ENCODE results near the gene JADE3. TPM values are rescaled to one million over a fixed set of nuclear protein-coding genes. Genes with fewer than 3 reads are reported as not detected.

Gene JADE3
- total RNA-seq, 1 experiment from 2014 or later = 14.3 TPM

DNA sequence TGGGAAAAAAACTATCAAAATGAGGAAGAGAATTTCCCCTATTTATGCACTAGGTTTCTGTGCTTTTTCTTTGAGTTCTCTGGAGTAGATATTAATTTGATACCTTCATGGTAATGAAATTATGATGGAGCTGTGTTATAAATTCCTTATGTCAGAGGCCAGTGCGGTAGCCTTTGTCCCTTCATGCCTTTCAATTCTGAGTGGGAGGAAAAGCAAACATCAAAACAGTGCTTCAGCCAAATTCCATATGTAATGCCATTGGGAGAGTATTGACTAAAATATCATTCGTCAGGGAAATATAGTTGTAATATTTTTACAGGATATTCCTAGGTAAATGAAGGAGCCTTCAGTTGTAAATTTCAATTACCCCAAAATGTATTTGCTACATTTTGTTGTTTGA lies 148.5 kb downstream of the JADE3 start:
- H3K27me3 ChIP-seq (ENCODE audit: insufficient read depth, low read length) = no peaks in the 10 kb centered on the region
- POLR2A ChIA-PET = no interaction called here
- no peaks in the 10 kb centered on the region for H3K36me3 ChIP-seq (ENCODE audit: control insufficient read depth in 1 of 2, insufficient read depth in 2 of 2, low read length in 2 of 2)
- BruUV-seq (replicated peaks) = no TSS peak
- no peak for ATAC-seq
- H4K20me1 ChIP-seq (ENCODE audit: insufficient read depth) = no peaks in the 10 kb centered on the region
- no peak overlapping the region for H3K4me3 ChIP-seq (replicated peaks in 1 of 2; ENCODE audit: low read depth in 1 of 2, low read length in 2 of 2)
- no peak overlapping the region for H3K27ac ChIP-seq (ENCODE audit: low read depth, low read length)
- intact Hi-C loops (cut with micrococcal nuclease) = no loop called here
- H3K9me3 ChIP-seq (ENCODE audit: control insufficient read depth in 1 of 2, insufficient read depth in 1 of 2, low read depth in 1 of 2, low read length in 2 of 2) = no peaks in the 10 kb centered on the region
- H3K9ac ChIP-seq (ENCODE audit: low read length) = no peak overlapping the region
- no peak overlapping the region for H2AFZ ChIP-seq (ENCODE audit: low read depth, low read length, poor library complexity, severe bottlenecking)
- no peaks in the 10 kb centered on the region for H3K4me1 ChIP-seq (ENCODE audit: control insufficient read depth in 1 of 2, insufficient read depth in 2 of 2, low read length in 2 of 2)
- no peaks in the 10 kb centered on the region for H3K9me2 ChIP-seq (ENCODE audit: insufficient read depth)
- H3K79me2 ChIP-seq (ENCODE audit: insufficient read depth, low read length) = no peaks in the 10 kb centered on the region
- H3K4me2 ChIP-seq (ENCODE audit: low read length) = no peak overlapping the region
- no peak for DNase-seq (ENCODE audit: low read depth, low spot score)
- CTCF ChIA-PET = no interaction called here
- TF ChIP-seq SIN3A (IDR thresholded peaks at IDR 0.05; ENCODE audit: low read depth) = no peak
- no peak for TF ChIP-seq EZH2phosphoT487 (IDR thresholded peaks at IDR 0.05; ENCODE audit: borderline replicate concordance)
- TF ChIP-seq TCF7L2 (IDR thresholded peaks at IDR 0.05; ENCODE audit: borderline replicate concordance, extremely low read depth, insufficient read depth, insufficient read length) = no peak
- no peak for TF ChIP-seq EGR1 (IDR thresholded peaks at IDR 0.05; ENCODE audit: low read depth)
- TF ChIP-seq, protein P1, sequence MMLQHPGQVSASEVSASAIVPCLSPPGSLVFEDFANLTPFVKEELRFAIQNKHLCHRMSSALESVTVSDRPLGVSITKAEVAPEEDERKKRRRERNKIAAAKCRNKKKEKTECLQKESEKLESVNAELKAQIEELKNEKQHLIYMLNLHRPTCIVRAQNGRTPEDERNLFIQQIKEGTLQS (IDR thresholded peaks at IDR 0.05) = no peak
- no peak for TF ChIP-seq SRF (IDR thresholded peaks at IDR 0.05; ENCODE audit: low read depth)
- TF ChIP-seq CBX3 (IDR thresholded peaks at IDR 0.05; ENCODE audit: low read depth) = no peak
- TF ChIP-seq ZNF274 (IDR thresholded peaks at IDR 0.05; ENCODE audit: low read depth, low read length) = no peak
- no peak for TF ChIP-seq EZH2 (IDR thresholded peaks at IDR 0.05)
- no peak for TF ChIP-seq MAX (IDR thresholded peaks at IDR 0.05)
- TF ChIP-seq SP1 (IDR thresholded peaks at IDR 0.05; ENCODE audit: low read depth) = no peak
- TF ChIP-seq YY1 (IDR thresholded peaks at IDR 0.05; ENCODE audit: extremely low read depth, insufficient replicate concordance, low read depth, low read length) = no peak
- no peak for TF ChIP-seq POLR2AphosphoS5 (IDR thresholded peaks at IDR 0.05; ENCODE audit: low read depth, low read length)
- TF ChIP-seq, protein P2, sequence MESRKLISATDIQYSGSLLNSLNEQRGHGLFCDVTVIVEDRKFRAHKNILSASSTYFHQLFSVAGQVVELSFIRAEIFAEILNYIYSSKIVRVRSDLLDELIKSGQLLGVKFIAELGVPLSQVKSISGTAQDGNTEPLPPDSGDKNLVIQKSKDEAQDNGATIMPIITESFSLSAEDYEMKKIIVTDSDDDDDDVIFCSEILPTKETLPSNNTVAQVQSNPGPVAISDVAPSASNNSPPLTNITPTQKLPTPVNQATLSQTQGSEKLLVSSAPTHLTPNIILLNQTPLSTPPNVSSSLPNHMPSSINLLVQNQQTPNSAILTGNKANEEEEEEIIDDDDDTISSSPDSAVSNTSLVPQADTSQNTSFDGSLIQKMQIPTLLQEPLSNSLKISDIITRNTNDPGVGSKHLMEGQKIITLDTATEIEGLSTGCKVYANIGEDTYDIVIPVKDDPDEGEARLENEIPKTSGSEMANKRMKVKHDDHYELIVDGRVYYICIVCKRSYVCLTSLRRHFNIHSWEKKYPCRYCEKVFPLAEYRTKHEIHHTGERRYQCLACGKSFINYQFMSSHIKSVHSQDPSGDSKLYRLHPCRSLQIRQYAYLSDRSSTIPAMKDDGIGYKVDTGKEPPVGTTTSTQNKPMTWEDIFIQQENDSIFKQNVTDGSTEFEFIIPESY (IDR thresholded peaks at IDR 0.05; ENCODE audit: extremely low read depth, insufficient replicate concordance, low read length) = no peak
- no peak for TF ChIP-seq FOSL1 (IDR thresholded peaks at IDR 0.05; ENCODE audit: low read depth)
- TF ChIP-seq, protein P3, sequence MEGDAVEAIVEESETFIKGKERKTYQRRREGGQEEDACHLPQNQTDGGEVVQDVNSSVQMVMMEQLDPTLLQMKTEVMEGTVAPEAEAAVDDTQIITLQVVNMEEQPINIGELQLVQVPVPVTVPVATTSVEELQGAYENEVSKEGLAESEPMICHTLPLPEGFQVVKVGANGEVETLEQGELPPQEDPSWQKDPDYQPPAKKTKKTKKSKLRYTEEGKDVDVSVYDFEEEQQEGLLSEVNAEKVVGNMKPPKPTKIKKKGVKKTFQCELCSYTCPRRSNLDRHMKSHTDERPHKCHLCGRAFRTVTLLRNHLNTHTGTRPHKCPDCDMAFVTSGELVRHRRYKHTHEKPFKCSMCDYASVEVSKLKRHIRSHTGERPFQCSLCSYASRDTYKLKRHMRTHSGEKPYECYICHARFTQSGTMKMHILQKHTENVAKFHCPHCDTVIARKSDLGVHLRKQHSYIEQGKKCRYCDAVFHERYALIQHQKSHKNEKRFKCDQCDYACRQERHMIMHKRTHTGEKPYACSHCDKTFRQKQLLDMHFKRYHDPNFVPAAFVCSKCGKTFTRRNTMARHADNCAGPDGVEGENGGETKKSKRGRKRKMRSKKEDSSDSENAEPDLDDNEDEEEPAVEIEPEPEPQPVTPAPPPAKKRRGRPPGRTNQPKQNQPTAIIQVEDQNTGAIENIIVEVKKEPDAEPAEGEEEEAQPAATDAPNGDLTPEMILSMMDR (IDR thresholded peaks at IDR 0.05 in 2 of 3, conservative IDR thresholded peaks at IDR 0.05 in 1 of 3; ENCODE audit: borderline replicate concordance in 1 of 3, insufficient read depth in 1 of 3, low read depth in 2 of 3, low read length in 2 of 3) = no peak
- no peak for TF ChIP-seq CEBPB (IDR thresholded peaks at IDR 0.05; ENCODE audit: low read depth)
- RAD21 ChIA-PET (ENCODE audit: low non-redundant PET in 1 of 2, low total read pairs in 2 of 2, uncharacterized antibody in 2 of 2, unreplicated experiment in 2 of 2) = interaction anchor here in 1 of 2 experiments (0.7 kb wide), 1 partner anchor 377 kb away, joined by 3 read pairs; no protein-coding TSS in a partner anchor

All from HCT116 (cell line).